K562 (cell line): ENCODE results near the gene FAM72C.
"Not testable (repeated sequence)": the region's sequence is repeated elsewhere in the genome, so short reads cannot be mapped to it uniquely, and the experiment has no call there.

Experiments used
- ATF1 ChIP-seq, 2 experiments: fragments of 450-650 bp in 1 of 2; IDR thresholded peaks; 2 replicates each; pipeline ENCODE4 v1.6.1; 2016; ENCODE audit warnings: missing compliant biosample characterization in 1 of 2, missing genetic modification characterization in 1 of 2
- ATF4 ChIP-seq: fragments of 450-650 bp; formaldehyde crosslinking; IDR thresholded peaks from 2 replicates; pipeline ENCODE4 v1.4.0; 2022; ENCODE audit warnings: mild to moderate bottlenecking, moderate library complexity
- CTCF ChIP-seq, 3 experiments: IDR thresholded peaks in 2 of 3; conservative IDR thresholded peaks in 1 of 3; 2 replicates each; pipeline ENCODE4 v1.5.1; 2011 to 2012; ENCODE audit warnings: low read length in 3 of 3, mild to moderate bottlenecking in 3 of 3, control low read depth in 2 of 3, improper control_type of control experiment in 1 of 3, inconsistent platforms in 1 of 3, low read depth in 1 of 3, mixed read lengths in 1 of 3, moderate library complexity in 1 of 3; ENCODE audit not compliant: insufficient read depth in 2 of 3
- E2F1 ChIP-seq: sonication (generic); formaldehyde crosslinking; IDR thresholded peaks from 2 replicates; pipeline ENCODE4 v1.8.1; 2023; ENCODE audit warnings: mild to moderate bottlenecking, missing genetic modification reagents, moderate library complexity
- FOXA1 ChIP-seq: fragments of 450-650 bp; IDR thresholded peaks from 2 replicates; pipeline ENCODE4 v1.6.1; 2016; ENCODE audit warnings: mild to moderate bottlenecking, borderline replicate concordance
- HES1 ChIP-seq: fragments of 450-650 bp; IDR thresholded peaks from 2 replicates; pipeline ENCODE4 v1.6.1; 2016; ENCODE audit warnings: low read depth, mild to moderate bottlenecking, moderate library complexity
- IRF9 ChIP-seq: fragments of 450-650 bp; IDR thresholded peaks from 2 replicates; pipeline ENCODE4 v1.6.1; 2016; ENCODE audit warnings: missing biosample characterization, missing genetic modification characterization
- MAX ChIP-seq: sonication (generic); formaldehyde crosslinking; IDR thresholded peaks from 2 replicates; pipeline ENCODE4 v1.9.0; 2022; ENCODE audit warnings: mild to moderate bottlenecking, missing genetic modification reagents
- POLR2AphosphoS2 ChIP-seq: IDR thresholded peaks from 2 replicates; pipeline ENCODE4 v1.6.1; 2012; ENCODE audit warnings: low read length, improper control_type of control experiment
- PREB ChIP-seq: sonication (generic); formaldehyde crosslinking; IDR thresholded peaks from 2 replicates; pipeline ENCODE4 v1.8.1; 2023; ENCODE audit warnings: mild to moderate bottlenecking, missing genetic modification reagents
- RFX7 ChIP-seq: fragments of 250-450 bp; sonication (Bioruptor Pico); IDR thresholded peaks from 2 replicates; pipeline ENCODE4 v1.5.1; 2021; ENCODE audit warnings: mild to moderate bottlenecking
- RNF2 ChIP-seq: sonication (generic); IDR thresholded peaks from 2 replicates; pipeline ENCODE4 v1.6.1; 2016
- ZBED1 ChIP-seq: IDR thresholded peaks from 2 replicates; pipeline ENCODE4 v1.6.1; 2014
- ZBTB8A ChIP-seq: fragments of 450-650 bp; IDR thresholded peaks from 2 replicates; pipeline ENCODE4 v1.6.1; 2018; ENCODE audit warnings: mild to moderate bottlenecking, moderate library complexity; ENCODE audit not compliant: partially characterized antibody

- TF ChIP-seq ZBTB8A; ZBED1; CTCF (IDR thresholded peaks at IDR 0.05 in 2 of 3, conservative IDR thresholded peaks at IDR 0.05 in 1 of 3; ENCODE audit: insufficient read depth in 2 of 3, low read depth in 1 of 3, low read length in 3 of 3); ATF1 (CRISPR knock-in tag; IDR thresholded peaks at IDR 0.05); ATF1 (tag; IDR thresholded peaks at IDR 0.05); MAX (CRISPR knock-in tag); POLR2AphosphoS2; RFX7 (CRISPR knock-in tag); HES1; E2F1; ATF4 (CRISPR knock-in tag); IRF9; FOXA1; PREB (CRISPR knock-in tag); RNF2: not testable (repeated sequence)
These were observed 26.5 kb downstream of the FAM72C start for GRCh38 chr1:143945253-143945652.
